H9 (cell line): ENCODE results near the gene CD300A. TPM values are rescaled to one million over a fixed set of nuclear protein-coding genes. Genes with fewer than 3 reads are reported as not detected.

Experiments
- DNase-seq: peaks from one replicate; pipeline ENCODE4 v3.0.0-alpha.2; 2017
- H2AFZ ChIP-seq: one replicate; pipeline ENCODE4 v1.6.1; 2013; ENCODE audit warnings: mild to moderate bottlenecking, low read length, control low read depth, moderate library complexity
- H2AK5ac ChIP-seq: 2 replicates; pipeline ENCODE4 v1.6.1; 2013; ENCODE audit warnings: low read length, control low read depth, mixed read lengths; ENCODE audit not compliant: insufficient read length
- H2BK120ac ChIP-seq: one replicate; pipeline ENCODE4 v1.6.1; 2013; ENCODE audit warnings: low read depth, mild to moderate bottlenecking, low read length, control low read depth, inconsistent platforms; ENCODE audit not compliant: poor library complexity, severe bottlenecking
- H2BK12ac ChIP-seq: 2 replicates; pipeline ENCODE4 v1.6.1; 2013; ENCODE audit warnings: low read length, control low read depth, mixed read lengths, low read depth; ENCODE audit not compliant: insufficient read length
- H2BK15ac ChIP-seq: 2 replicates; pipeline ENCODE4 v1.6.1; 2013; ENCODE audit warnings: low read depth, low read length, control low read depth
- H2BK20ac ChIP-seq: one replicate; pipeline ENCODE4 v1.6.1; 2013; ENCODE audit warnings: low read depth, mild to moderate bottlenecking, low read length, control low read depth, inconsistent platforms; ENCODE audit not compliant: poor library complexity, severe bottlenecking
- H2BK5ac ChIP-seq: 2 replicates; pipeline ENCODE4 v1.6.1; 2013; ENCODE audit warnings: low read length, control low read depth, mixed read lengths; ENCODE audit not compliant: insufficient read length
- H3K14ac ChIP-seq: 2 replicates; pipeline ENCODE4 v1.6.1; 2013; ENCODE audit warnings: low read length, control low read depth; ENCODE audit not compliant: insufficient read depth
- H3K18ac ChIP-seq: 2 replicates; pipeline ENCODE4 v1.6.1; 2013; ENCODE audit warnings: low read depth, mild to moderate bottlenecking, mixed read lengths, low read length, control low read depth; ENCODE audit not compliant: insufficient read length
- H3K23ac ChIP-seq: 2 replicates; pipeline ENCODE4 v1.6.1; 2013; ENCODE audit warnings: low read length, control low read depth, mixed read lengths, low read depth; ENCODE audit not compliant: insufficient read length
- H3K23me2 ChIP-seq: 2 replicates; pipeline ENCODE4 v1.6.1; 2013; ENCODE audit warnings: low read depth, mild to moderate bottlenecking, mixed read lengths, low read length, control low read depth; ENCODE audit not compliant: insufficient read length, poor library complexity, severe bottlenecking
- H3K27ac ChIP-seq: 2 replicates; pipeline ENCODE4 v1.5.1; 2013; ENCODE audit warnings: low read length, control low read depth, mixed read lengths, low read depth; ENCODE audit not compliant: insufficient read length
- H3K27me3 ChIP-seq: 2 replicates; pipeline ENCODE4 v1.6.1; 2013; ENCODE audit warnings: low read length, control low read depth, inconsistent platforms; ENCODE audit not compliant: insufficient read depth
- H3K4ac ChIP-seq: 2 replicates; pipeline ENCODE4 v1.6.1; 2013; ENCODE audit warnings: low read depth, mild to moderate bottlenecking, control low read depth, inconsistent platforms, low read length, moderate library complexity
- H3K4me1 ChIP-seq: 2 replicates; pipeline ENCODE4 v1.6.1; 2013; ENCODE audit warnings: low read length, control low read depth, inconsistent platforms; ENCODE audit not compliant: insufficient read depth
- H3K4me2 ChIP-seq: 2 replicates; pipeline ENCODE4 v1.6.1; 2013; ENCODE audit warnings: low read length, control low read depth, mixed read lengths; ENCODE audit not compliant: insufficient read length, insufficient read depth
- H3K56ac ChIP-seq: 2 replicates; pipeline ENCODE4 v1.6.1; 2013; ENCODE audit warnings: low read depth, mild to moderate bottlenecking, mixed read lengths, low read length, control low read depth; ENCODE audit not compliant: insufficient read length
- H3K79me1 ChIP-seq: 2 replicates; pipeline ENCODE4 v1.6.1; 2013; ENCODE audit warnings: low read depth, mild to moderate bottlenecking, moderate library complexity, low read length, control low read depth, inconsistent platforms; ENCODE audit not compliant: insufficient read depth, poor library complexity, severe bottlenecking
- H3K79me2 ChIP-seq: 2 replicates; pipeline ENCODE4 v1.6.1; 2013; ENCODE audit warnings: low read length, control low read depth, inconsistent platforms; ENCODE audit not compliant: insufficient read depth
- H3K9ac ChIP-seq: 2 replicates; pipeline ENCODE4 v1.6.1; 2013; ENCODE audit warnings: low read length, control low read depth, mixed read lengths; ENCODE audit not compliant: insufficient read length; ENCODE audit errors: extremely low read depth
- H3K9me3 ChIP-seq: one replicate; pipeline ENCODE4 v1.6.1; 2013; ENCODE audit warnings: low read depth, low read length, inconsistent platforms; ENCODE audit not compliant: control insufficient read depth
- H3T11ph ChIP-seq: one replicate; pipeline ENCODE4 v1.6.1; 2013; ENCODE audit warnings: mild to moderate bottlenecking, low read length, control low read depth, inconsistent platforms
- H4K20me1 ChIP-seq: one replicate; pipeline ENCODE4 v1.6.1; 2013; ENCODE audit not compliant: control insufficient read depth, insufficient read length, insufficient read depth
- H4K5ac ChIP-seq: 2 replicates; pipeline ENCODE4 v1.6.1; 2013; ENCODE audit warnings: low read depth, mild to moderate bottlenecking, mixed read lengths, low read length, control low read depth; ENCODE audit not compliant: insufficient read length
- H4K8ac ChIP-seq: replicated peaks from 2 replicates; pipeline ENCODE4 v1.6.1; 2013; ENCODE audit warnings: low read length, control low read depth, mixed read lengths, low read depth; ENCODE audit not compliant: insufficient read length
- H4K91ac ChIP-seq: 2 replicates; pipeline ENCODE4 v1.6.1; 2013; ENCODE audit warnings: low read depth, mild to moderate bottlenecking, moderate library complexity, mixed read lengths, low read length, control low read depth; ENCODE audit not compliant: insufficient read length
- H3K27ac Mint-ChIP-seq, 3 experiments: 2 replicates in 2 of 3; 3 replicates in 1 of 3; pipeline ENCODE4 v1.8.0; 2020 to 2021; ENCODE audit warnings: mixed read lengths in 3 of 3, mild to moderate bottlenecking in 1 of 3, moderate library complexity in 1 of 3
- H3K27me3 Mint-ChIP-seq: 2 replicates; pipeline ENCODE4 v1.8.0; 2021; ENCODE audit warnings: low read depth, mild to moderate bottlenecking, moderate library complexity, mixed read lengths
- H3K36me3 Mint-ChIP-seq, 3 experiments: 2 replicates in 2 of 3; 3 replicates in 1 of 3; pipeline ENCODE4 v1.8.0; 2020 to 2021; ENCODE audit warnings: low read depth in 3 of 3, mixed read lengths in 3 of 3; ENCODE audit not compliant: insufficient read depth in 1 of 3
- H3K4me1 Mint-ChIP-seq, 2 experiments: 2 replicates each; pipeline ENCODE4 v1.8.0; 2020; ENCODE audit warnings: mixed read lengths in 2 of 2
- H3K4me3 Mint-ChIP-seq, 2 experiments: 2 replicates in 1 of 2; 3 replicates in 1 of 2; pipeline ENCODE4 v1.8.0; 2020 to 2021; ENCODE audit warnings: mild to moderate bottlenecking in 2 of 2, mixed read lengths in 2 of 2, moderate library complexity in 1 of 2
- H3K9me3 Mint-ChIP-seq, 2 experiments: 2 replicates in 1 of 2; 3 replicates in 1 of 2; pipeline ENCODE4 v1.8.0; 2020; ENCODE audit warnings: mild to moderate bottlenecking in 2 of 2, mixed read lengths in 2 of 2, moderate library complexity in 1 of 2
- CTCF ChIP-seq: fragments of 200-600 bp; sonication (generic); conservative IDR thresholded peaks from 3 replicates; pipeline ENCODE4 v1.8.0; 2021; ENCODE audit warnings: antibody characterized with exemption, mild to moderate bottlenecking
- WGBS: extraction: QIAGEN DNeasy Blood & Tissue Kit; methylation state at CpG from one replicate; pipeline ENCODE4 v1.1.7; 2013; ENCODE audit warnings: missing lambda C conversion rate, low lambda C conversion rate, mixed read lengths; ENCODE audit not compliant: insufficient read length; ENCODE audit errors: extremely low coverage; 5-methylcytosine and 5-hydroxymethylcytosine counted together
- total RNA-seq: library from RNA; stranded (reverse); gene quantifications from 2 replicates; pipeline ENCODE4 v1.2.1, GENCODE V29; 2021

The CD300A gene
- total RNA-seq, 1 experiment from 2014 or later = not detected

- Histone ChIP-seq H2BK20ac (no peak overlapping the region), H3K23me2 (peaks cover 19% of the 10 kb centered on the region), H3K4me2 (no peak overlapping the region), H3K14ac (no peak overlapping the region), H3K4me1 (peaks cover 5% of the 10 kb centered on the region; the same call in 1 of the 2 replicates), H3K56ac (no peak overlapping the region), H3K79me2 (no peaks in the 10 kb centered on the region), H3T11ph (no peak overlapping the region), H4K5ac (no peak overlapping the region), H3K9me3 (no peaks in the 10 kb centered on the region), H3K4ac (no peak overlapping the region), H3K79me1 (no peaks in the 10 kb centered on the region), H3K27me3 (no peaks in the 10 kb centered on the region; the same call in 1 of the 2 replicates), H2BK120ac (no peak overlapping the region), H3K23ac (no peak overlapping the region), H2AFZ (no peak overlapping the region), H4K91ac (no peak overlapping the region), H3K18ac (no peak overlapping the region), H2BK5ac (no peak overlapping the region), H2AK5ac (no peak overlapping the region), H4K8ac (no peak overlapping the region), H3K9ac (no peak overlapping the region), H2BK12ac (no peak overlapping the region), H4K20me1 (no peaks in the 10 kb centered on the region), H3K27ac (no peak overlapping the region), H2BK15ac (no peak overlapping the region)
- H3K9me3 Mint-ChIP-seq = peaks cover 3 to 6% of the 10 kb centered on the region in 2 experiments; a peak in 3 of 5 replicates
- no peak for TF ChIP-seq CTCF
- peak; percentile 52 for DNase-seq
- H3K4me1 Mint-ChIP-seq = peaks cover 24 to 36% of the 10 kb centered on the region in 2 experiments
- H3K36me3 Mint-ChIP-seq = peaks cover 0 to 6% (median 0%) of the 10 kb centered on the region in 3 experiments; a peak in 1 of 7 replicates
- H3K27ac Mint-ChIP-seq = peak overlapping the region in 1 of 3 experiments; percentile 37; a peak in 1 of 7 replicates
- H3K27me3 Mint-ChIP-seq = peaks cover 64% of the 10 kb centered on the region
- no peak overlapping the region for H3K4me3 Mint-ChIP-seq
- no CpG with 5 or more reads among the region's 10 CpGs for WGBS
Measured at GRCh38 chr17:74427048-74427762, 39.2 kb upstream of the CD300A start.
